HepG2 (cell line): ENCODE data around the gene NOC2L. TPM values are rescaled to one million over a fixed set of nuclear protein-coding genes. Genes with fewer than 3 reads are reported as not detected.

Source experiments
- ATAC-seq: fragments of 200-7000 bp; cut with Tn5 transposase; 3 replicates; pipeline ENCODE4 v1.9.1; 2020; ENCODE audit warnings: mild to moderate bottlenecking, moderate library complexity
- BruUV-seq: library from RNA; stranded (reverse); fragments of 400-500 nt; replicated peaks from 2 replicates; lab custom pipeline; 2021; lab: Mats Ljungman, UMichigan
- CTCF ChIA-PET: fragments of 300-600 bp; formaldehyde crosslinking; extraction: SDS; loops from one replicate; lab custom pipeline; 2021; ENCODE audit warnings: low total read pairs, inconsistent platforms, low intra/inter-chr PET ratio; lab: Yijun Ruan, JAX
- POLR2A ChIA-PET: fragments of 350-600 bp; sonication (Branson Sonifier 250); formaldehyde crosslinking; loops from one replicate; lab custom pipeline; 2020; ENCODE audit warnings: antibody characterized with exemption, inconsistent platforms; lab: Yijun Ruan, JAX
- DNase-seq: peaks from one replicate; pipeline ENCODE4 v3.0.0-alpha.2; 2015; ENCODE audit warnings: low spot score
- FAIRE-seq: peaks from 3 replicates; lab custom pipeline; 2011; peaks lifted over from hg19 to GRCh38; lab: Jason Lieb, UNC
- H2AFZ ChIP-seq: one replicate; pipeline ENCODE4 v1.6.1; 2011; ENCODE audit warnings: low read length, inconsistent platforms
- H3K27ac ChIP-seq: fragments of 300-600 bp; 3 replicates; pipeline ENCODE4 v1.8.0; 2011; ENCODE audit warnings: mixed run types, mild to moderate bottlenecking, mixed read lengths, low read length, inconsistent platforms; ENCODE audit not compliant: insufficient read depth; ENCODE audit errors: extremely low read length
- H3K27me3 ChIP-seq, 2 experiments: fragments of 200-600 bp in 1 of 2; 2 replicates in 1 of 2; 3 replicates in 1 of 2; pipeline versions ENCODE4 v1.6.0 to v1.8.0; 2011; ENCODE audit warnings: low read length in 2 of 2, mild to moderate bottlenecking in 2 of 2, moderate library complexity in 2 of 2, inconsistent platforms in 1 of 2; ENCODE audit not compliant: insufficient read depth in 2 of 2, control insufficient read depth in 1 of 2
- H3K36me3 ChIP-seq, 2 experiments: fragments of 200-600 bp in 1 of 2; replicated peaks in 1 of 2; 2 replicates in 1 of 2; 3 replicates in 1 of 2; pipeline versions ENCODE4 v1.5.1 to v1.8.0; 2011; ENCODE audit warnings: low read length in 2 of 2, inconsistent platforms in 1 of 2; ENCODE audit not compliant: insufficient read depth in 2 of 2, control insufficient read depth in 1 of 2
- H3K4me1 ChIP-seq: 2 replicates; pipeline ENCODE4 v1.5.1; 2012; ENCODE audit warnings: low read length, inconsistent platforms; ENCODE audit not compliant: insufficient read depth
- H3K4me2 ChIP-seq: 2 replicates; pipeline ENCODE4 v1.6.0; 2011; ENCODE audit warnings: low read depth, low read length, inconsistent platforms
- H3K4me3 ChIP-seq, 3 experiments: fragments of 200-600 bp in 1 of 3; sonication (generic), shearing (Covaris generic) in 1 of 3; replicated peaks in 1 of 3; 2 replicates each; pipeline ENCODE4 v1.5.1; 2011 to 2016; ENCODE audit warnings: low read length in 3 of 3, inconsistent platforms in 2 of 3, low read depth in 2 of 3, mild to moderate bottlenecking in 2 of 3, control low read depth in 1 of 3, mixed read lengths in 1 of 3; ENCODE audit not compliant: insufficient read depth in 1 of 3
- H3K79me2 ChIP-seq: one replicate; pipeline ENCODE4 v1.6.1; 2011; ENCODE audit warnings: low read length, inconsistent platforms; ENCODE audit not compliant: insufficient read depth
- H3K9ac ChIP-seq: 2 replicates; pipeline ENCODE4 v1.6.0; 2011; ENCODE audit warnings: mild to moderate bottlenecking, low read depth, low read length, inconsistent platforms; ENCODE audit not compliant: insufficient read depth
- H3K9me3 ChIP-seq: 2 replicates; pipeline ENCODE4 v1.5.1; 2012; ENCODE audit warnings: mild to moderate bottlenecking, low read length
- H4K20me1 ChIP-seq: 2 replicates; pipeline ENCODE4 v1.6.0; 2011; ENCODE audit warnings: inconsistent platforms, mild to moderate bottlenecking, low read length, moderate library complexity; ENCODE audit not compliant: insufficient read depth
- HNRNPL ChIP-seq: fragments of 200-400 bp; formaldehyde crosslinking; IDR thresholded peaks from 2 replicates; pipeline ENCODE4 v1.6.1; 2017; ENCODE audit warnings: mild to moderate bottlenecking, low read depth, low read length
- MAX ChIP-seq: IDR thresholded peaks from 2 replicates; pipeline ENCODE4 v1.6.1; 2012; ENCODE audit warnings: inconsistent platforms
- SSRP1 ChIP-seq: IDR thresholded peaks from 2 replicates; pipeline ENCODE4 v1.6.1; 2016; ENCODE audit warnings: control low read depth
- TMF1 ChIP-seq: sonication (generic); formaldehyde crosslinking; IDR thresholded peaks from 2 replicates; pipeline ENCODE4 v1.8.1; 2022; ENCODE audit warnings: low read depth, missing genetic modification reagents
- ZNF30 ChIP-seq: sonication (generic); formaldehyde crosslinking; IDR thresholded peaks from 2 replicates; pipeline ENCODE4 v1.5.0; 2020; ENCODE audit warnings: mild to moderate bottlenecking, missing genetic modification reagents
- ZSCAN21 ChIP-seq: sonication (generic); formaldehyde crosslinking; IDR thresholded peaks from 2 replicates; pipeline ENCODE4 v1.8.0; 2022; ENCODE audit warnings: mild to moderate bottlenecking, missing genetic modification reagents, moderate library complexity, borderline replicate concordance
- WGBS: methylation state at CpG from one replicate; pipeline ENCODE4 v1.1.6; 2017; ENCODE audit warnings: low lambda C conversion rate; 5-methylcytosine and 5-hydroxymethylcytosine counted together
- in situ Hi-C: cut with HindIII; loops from 2 replicates; pipeline ENCODE4 v1.10.0; 2017; ENCODE audit warnings: low pct_unique_long_range_greater_than_20kb; ENCODE audit not compliant: extremely low pct_ligation_motif_present
- intact Hi-C: fragments of 100-400 bp; cut with micrococcal nuclease; formaldehyde crosslinking; loops from one replicate; pipeline ENCODE4 v1.10.0; 2022; ENCODE audit not compliant: unreplicated experiment
- polyA plus RNA-seq, 8 experiments: library from polyadenylated mRNA; depleted of rRNA in 3 of 8; stranded (reverse) in 7 of 8; unstranded in 1 of 8; fragments of >200 nt; fragmentation: Illumina TruSeq in 4 of 8; extraction: Trizol in 4 of 8; gene quantifications; 2 replicates each; pipeline versions ENCODE4 v1.2.1 to v1.2.3, GENCODE V29; 2011 to 2016; ENCODE audit warnings: low read depth in 4 of 8, missing spikeins in 1 of 8, mixed read lengths in 1 of 8; ENCODE audit not compliant: insufficient read depth in 1 of 8
- total RNA-seq, 5 experiments: library from RNA; depleted of rRNA; stranded (reverse); fragments of >200 nt; fragmentation: Illumina TruSeq; extraction: Trizol; gene quantifications; 2 replicates each; pipeline ENCODE4 v1.2.3, GENCODE V29; 2016; ENCODE audit warnings: low read depth in 1 of 5
- TF ChIP-seq, protein P1 (sequence below): sonication (generic); formaldehyde crosslinking; IDR thresholded peaks from 2 replicates; pipeline ENCODE4 v1.5.0; 2020; ENCODE audit warnings: mild to moderate bottlenecking, missing genetic modification reagents, moderate library complexity
- TF ChIP-seq, protein P2 (sequence below): sonication (generic); formaldehyde crosslinking; IDR thresholded peaks from 2 replicates; pipeline ENCODE4 v1.5.1; 2020; ENCODE audit warnings: mild to moderate bottlenecking, missing genetic modification reagents, moderate library complexity
- TF ChIP-seq, protein P3 (sequence below), 2 experiments: sonication (generic) in 1 of 2; formaldehyde crosslinking in 1 of 2; IDR thresholded peaks; 2 replicates each; pipeline versions ENCODE4 v1.4.0 to v1.6.1; 2018 to 2020; ENCODE audit warnings: missing genetic modification reagents in 2 of 2, borderline replicate concordance in 1 of 2, low read depth in 1 of 2, mild to moderate bottlenecking in 1 of 2, missing biosample characterization in 1 of 2

NOC2L gene
- total and polyA plus RNA-seq, 2 of the 13 experiments (the other 11 are each of a cell fraction or from before 2014, with no cell fraction given), result 32.0 to 103 TPM

DNA sequence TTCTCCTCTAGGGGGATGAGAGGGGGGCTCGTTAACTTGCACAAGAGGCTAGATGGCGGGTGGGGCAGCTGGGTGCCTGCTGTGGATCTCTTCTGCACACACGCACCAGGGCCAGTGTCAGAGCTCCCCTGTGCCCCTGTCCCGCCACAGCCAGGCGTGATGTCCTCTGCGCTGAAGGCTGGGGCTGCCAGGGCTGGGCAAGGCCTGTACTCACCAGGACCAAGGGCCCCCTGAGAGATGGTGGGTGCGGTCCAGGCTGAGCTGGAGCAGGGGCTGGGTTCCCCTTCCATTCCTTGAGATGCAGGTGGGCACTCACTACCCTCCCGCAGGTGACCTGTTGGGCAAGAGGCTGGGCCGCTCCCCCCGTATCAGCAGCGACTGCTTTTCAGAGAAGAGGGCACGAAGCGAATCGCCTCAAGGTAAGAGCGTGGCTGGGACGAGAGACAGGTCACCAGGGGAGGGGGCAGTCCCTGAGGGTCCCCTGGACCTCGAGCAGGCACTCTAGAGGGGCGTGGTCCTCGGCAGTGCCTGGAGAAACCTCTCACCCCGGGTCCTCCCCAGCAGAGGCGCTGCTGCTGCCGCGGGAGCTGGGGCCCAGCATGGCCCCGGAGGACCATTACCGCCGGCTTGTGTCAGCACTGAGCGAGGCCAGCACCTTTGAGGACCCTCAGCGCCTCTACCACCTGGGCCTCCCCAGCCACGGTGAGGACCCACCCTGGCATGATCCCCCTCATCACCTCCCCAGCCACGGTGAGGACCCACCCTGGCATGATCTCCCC lies 20.2 kb downstream of the NOC2L start:
- WGBS, result no CpG with 5 or more reads among the region's 30 CpGs

More for the DNA sequence above, 20.2 kb downstream of the NOC2L start:
- intact Hi-C loops (loop anchor here (2.0 kb wide), 1 partner anchor 34 kb away; no protein-coding TSS in a partner anchor), in situ Hi-C loops (no loop called here)
- peaks cover 26 to 60% of the 10 kb centered on the region in 2 experiments for H3K27me3 ChIP-seq
- no TSS peak for BruUV-seq
- no peaks in the 10 kb centered on the region for H3K9me3 ChIP-seq
- no peaks in the 10 kb centered on the region for H3K79me2 ChIP-seq
- TF ChIP-seq, protein P1, sequence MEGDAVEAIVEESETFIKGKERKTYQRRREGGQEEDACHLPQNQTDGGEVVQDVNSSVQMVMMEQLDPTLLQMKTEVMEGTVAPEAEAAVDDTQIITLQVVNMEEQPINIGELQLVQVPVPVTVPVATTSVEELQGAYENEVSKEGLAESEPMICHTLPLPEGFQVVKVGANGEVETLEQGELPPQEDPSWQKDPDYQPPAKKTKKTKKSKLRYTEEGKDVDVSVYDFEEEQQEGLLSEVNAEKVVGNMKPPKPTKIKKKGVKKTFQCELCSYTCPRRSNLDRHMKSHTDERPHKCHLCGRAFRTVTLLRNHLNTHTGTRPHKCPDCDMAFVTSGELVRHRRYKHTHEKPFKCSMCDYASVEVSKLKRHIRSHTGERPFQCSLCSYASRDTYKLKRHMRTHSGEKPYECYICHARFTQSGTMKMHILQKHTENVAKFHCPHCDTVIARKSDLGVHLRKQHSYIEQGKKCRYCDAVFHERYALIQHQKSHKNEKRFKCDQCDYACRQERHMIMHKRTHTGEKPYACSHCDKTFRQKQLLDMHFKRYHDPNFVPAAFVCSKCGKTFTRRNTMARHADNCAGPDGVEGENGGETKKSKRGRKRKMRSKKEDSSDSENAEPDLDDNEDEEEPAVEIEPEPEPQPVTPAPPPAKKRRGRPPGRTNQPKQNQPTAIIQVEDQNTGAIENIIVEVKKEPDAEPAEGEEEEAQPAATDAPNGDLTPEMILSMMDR (CRISPR knock-in tag), result peak; percentile 38
- TF ChIP-seq, protein P2, sequence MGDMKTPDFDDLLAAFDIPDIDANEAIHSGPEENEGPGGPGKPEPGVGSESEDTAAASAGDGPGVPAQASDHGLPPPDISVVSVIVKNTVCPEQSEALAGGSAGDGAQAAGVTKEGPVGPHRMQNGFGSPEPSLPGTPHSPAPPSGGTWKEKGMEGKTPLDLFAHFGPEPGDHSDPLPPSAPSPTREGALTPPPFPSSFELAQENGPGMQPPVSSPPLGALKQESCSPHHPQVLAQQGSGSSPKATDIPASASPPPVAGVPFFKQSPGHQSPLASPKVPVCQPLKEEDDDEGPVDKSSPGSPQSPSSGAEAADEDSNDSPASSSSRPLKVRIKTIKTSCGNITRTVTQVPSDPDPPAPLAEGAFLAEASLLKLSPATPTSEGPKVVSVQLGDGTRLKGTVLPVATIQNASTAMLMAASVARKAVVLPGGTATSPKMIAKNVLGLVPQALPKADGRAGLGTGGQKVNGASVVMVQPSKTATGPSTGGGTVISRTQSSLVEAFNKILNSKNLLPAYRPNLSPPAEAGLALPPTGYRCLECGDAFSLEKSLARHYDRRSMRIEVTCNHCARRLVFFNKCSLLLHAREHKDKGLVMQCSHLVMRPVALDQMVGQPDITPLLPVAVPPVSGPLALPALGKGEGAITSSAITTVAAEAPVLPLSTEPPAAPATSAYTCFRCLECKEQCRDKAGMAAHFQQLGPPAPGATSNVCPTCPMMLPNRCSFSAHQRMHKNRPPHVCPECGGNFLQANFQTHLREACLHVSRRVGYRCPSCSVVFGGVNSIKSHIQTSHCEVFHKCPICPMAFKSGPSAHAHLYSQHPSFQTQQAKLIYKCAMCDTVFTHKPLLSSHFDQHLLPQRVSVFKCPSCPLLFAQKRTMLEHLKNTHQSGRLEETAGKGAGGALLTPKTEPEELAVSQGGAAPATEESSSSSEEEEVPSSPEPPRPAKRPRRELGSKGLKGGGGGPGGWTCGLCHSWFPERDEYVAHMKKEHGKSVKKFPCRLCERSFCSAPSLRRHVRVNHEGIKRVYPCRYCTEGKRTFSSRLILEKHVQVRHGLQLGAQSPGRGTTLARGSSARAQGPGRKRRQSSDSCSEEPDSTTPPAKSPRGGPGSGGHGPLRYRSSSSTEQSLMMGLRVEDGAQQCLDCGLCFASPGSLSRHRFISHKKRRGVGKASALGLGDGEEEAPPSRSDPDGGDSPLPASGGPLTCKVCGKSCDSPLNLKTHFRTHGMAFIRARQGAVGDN, result peak; percentile 25
- TF ChIP-seq TMF1 (no peak), ZSCAN21 (CRISPR knock-in tag) (0 out of 2 replicates have a peak, but pooled peaks have one; percentile 41), SSRP1 (CRISPR knock-in tag) (no peak), MAX (peak; percentile 38; the same call in 1 of the 2 replicates), ZNF30 (0 out of 2 replicates have a peak, but pooled peaks have one; percentile 31), HNRNPL (0 out of 2 replicates have a peak, but pooled peaks have one; percentile 7)
- TF ChIP-seq, protein P3, sequence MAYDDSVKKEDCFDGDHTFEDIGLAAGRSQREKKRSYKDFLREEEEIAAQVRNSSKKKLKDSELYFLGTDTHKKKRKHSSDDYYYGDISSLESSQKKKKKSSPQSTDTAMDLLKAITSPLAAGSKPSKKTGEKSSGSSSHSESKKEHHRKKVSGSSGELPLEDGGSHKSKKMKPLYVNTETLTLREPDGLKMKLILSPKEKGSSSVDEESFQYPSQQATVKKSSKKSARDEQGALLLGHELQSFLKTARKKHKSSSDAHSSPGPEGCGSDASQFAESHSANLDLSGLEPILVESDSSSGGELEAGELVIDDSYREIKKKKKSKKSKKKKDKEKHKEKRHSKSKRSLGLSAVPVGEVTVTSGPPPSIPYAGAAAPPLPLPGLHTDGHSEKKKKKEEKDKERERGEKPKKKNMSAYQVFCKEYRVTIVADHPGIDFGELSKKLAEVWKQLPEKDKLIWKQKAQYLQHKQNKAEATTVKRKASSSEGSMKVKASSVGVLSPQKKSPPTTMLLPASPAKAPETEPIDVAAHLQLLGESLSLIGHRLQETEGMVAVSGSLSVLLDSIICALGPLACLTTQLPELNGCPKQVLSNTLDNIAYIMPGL (CRISPR knock-in tag; IDR thresholded peaks at IDR 0.05; ENCODE audit: borderline replicate concordance in 1 of 2, low read depth in 1 of 2), result no peak
- DNase-seq (no peak), FAIRE-seq (no peak), ATAC-seq (peak; percentile 46)
- H4K20me1 ChIP-seq, result no peaks in the 10 kb centered on the region
- H3K27ac ChIP-seq, result no peak overlapping the region
- no peak overlapping the region for H2AFZ ChIP-seq
- peak overlapping the region; percentile 72 for H3K4me2 ChIP-seq
- peak overlapping the region in 1 of 3 experiments; percentile 65; a peak in 1 of 6 replicates for H3K4me3 ChIP-seq
- ChIA-PET CTCF (interaction anchor here (0.9 to 1.3 kb wide), 5 partner anchors 15 to 69 kb away, joined by 3 to 6 read pairs (median 3); no protein-coding TSS in a partner anchor), POLR2A (interaction anchor here (1.2 to 3.1 kb wide), 3 partner anchors 20 to 34 kb away, joined by 3 to 10 read pairs (median 4); partner anchors contain the start of gene NOC2L)
- H3K9ac ChIP-seq, result no peak overlapping the region
- H3K4me1 ChIP-seq, result peaks cover 32% of the 10 kb centered on the region
- no peaks in the 10 kb centered on the region for H3K36me3 ChIP-seq
